ENCODE measurements around the gene PTH2.

PTH2 gene

DNA sequence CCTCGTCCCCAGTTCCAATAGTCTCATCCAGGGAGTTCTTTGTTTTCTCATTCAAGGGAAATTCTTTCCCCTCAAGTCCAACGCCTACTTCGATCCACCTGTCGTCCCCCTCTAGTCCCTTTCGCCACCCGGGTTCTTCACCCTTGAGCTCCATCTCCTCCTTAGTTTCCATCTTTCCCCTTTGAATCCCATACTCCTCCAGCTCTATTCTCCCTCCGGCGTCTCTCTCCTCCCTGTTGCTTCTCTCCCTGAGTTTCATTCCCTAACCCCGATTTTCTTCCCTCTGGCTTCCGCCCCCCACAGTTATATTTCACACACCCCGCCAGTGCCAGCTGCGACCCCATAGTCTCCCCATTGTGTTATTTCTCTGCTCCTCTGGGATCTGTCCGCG, 18.7 kb upstream of the PTH2 start:
- TF ChIP-seq, protein P1, sequence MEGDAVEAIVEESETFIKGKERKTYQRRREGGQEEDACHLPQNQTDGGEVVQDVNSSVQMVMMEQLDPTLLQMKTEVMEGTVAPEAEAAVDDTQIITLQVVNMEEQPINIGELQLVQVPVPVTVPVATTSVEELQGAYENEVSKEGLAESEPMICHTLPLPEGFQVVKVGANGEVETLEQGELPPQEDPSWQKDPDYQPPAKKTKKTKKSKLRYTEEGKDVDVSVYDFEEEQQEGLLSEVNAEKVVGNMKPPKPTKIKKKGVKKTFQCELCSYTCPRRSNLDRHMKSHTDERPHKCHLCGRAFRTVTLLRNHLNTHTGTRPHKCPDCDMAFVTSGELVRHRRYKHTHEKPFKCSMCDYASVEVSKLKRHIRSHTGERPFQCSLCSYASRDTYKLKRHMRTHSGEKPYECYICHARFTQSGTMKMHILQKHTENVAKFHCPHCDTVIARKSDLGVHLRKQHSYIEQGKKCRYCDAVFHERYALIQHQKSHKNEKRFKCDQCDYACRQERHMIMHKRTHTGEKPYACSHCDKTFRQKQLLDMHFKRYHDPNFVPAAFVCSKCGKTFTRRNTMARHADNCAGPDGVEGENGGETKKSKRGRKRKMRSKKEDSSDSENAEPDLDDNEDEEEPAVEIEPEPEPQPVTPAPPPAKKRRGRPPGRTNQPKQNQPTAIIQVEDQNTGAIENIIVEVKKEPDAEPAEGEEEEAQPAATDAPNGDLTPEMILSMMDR (IDR thresholded peaks at IDR 0.05; ENCODE audit: insufficient read depth, missing control alignments), result no peak
- DNase-seq (ENCODE audit: insufficient read length, low spot score) (no peak), FAIRE-seq (no peak)

DNA sequence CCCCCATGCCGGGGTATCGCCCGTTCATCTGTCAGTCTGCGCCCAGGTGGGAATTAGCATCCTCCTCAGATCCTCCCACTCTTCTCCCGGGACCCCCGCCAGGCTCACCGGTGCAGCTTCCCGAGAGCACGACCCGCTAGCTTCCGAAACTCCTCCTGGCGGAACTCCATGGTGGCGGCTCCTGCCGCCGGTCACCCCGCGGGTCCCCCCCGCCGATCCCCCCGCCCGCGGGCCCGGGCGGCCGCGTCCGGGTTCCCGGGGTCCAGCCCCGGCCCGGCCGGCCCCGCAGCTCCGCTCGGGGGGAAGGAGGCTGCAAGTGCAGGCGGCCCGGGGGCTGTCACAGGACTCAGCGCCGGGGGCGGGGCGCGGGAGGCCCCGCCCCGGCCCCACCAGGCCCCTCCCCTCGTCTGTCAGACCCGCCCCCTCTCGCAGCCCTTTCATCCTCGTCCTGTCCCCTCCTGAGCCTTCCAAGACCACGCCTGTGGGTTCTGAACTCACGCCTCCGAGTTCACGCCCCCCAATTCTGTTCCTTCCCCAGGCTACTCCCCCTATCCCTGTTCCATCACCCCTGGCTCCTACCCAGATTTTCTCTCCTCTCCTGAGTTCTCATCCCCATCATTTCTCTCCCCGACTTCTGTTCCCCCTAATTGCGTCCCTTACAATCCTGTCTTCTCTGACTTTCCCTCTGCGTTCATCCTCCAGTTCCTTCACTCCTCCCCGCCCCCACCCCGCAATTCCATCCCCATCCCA, 18.1 kb upstream of the PTH2 start, which contains the start of gene SLC17A7:
Gene SLC17A7, minus strand, starts transcription at position 318 of the 750 bp plus-strand sequence. Its CDS starts 148 bp downstream, at position 170.
- TF ChIP-seq, protein P1 (IDR thresholded peaks at IDR 0.05; ENCODE audit: insufficient read depth, missing control alignments), result no peak
- no peak for FAIRE-seq
- peak; percentile 87 for DNase-seq (ENCODE audit: insufficient read length, low spot score)

DNA sequence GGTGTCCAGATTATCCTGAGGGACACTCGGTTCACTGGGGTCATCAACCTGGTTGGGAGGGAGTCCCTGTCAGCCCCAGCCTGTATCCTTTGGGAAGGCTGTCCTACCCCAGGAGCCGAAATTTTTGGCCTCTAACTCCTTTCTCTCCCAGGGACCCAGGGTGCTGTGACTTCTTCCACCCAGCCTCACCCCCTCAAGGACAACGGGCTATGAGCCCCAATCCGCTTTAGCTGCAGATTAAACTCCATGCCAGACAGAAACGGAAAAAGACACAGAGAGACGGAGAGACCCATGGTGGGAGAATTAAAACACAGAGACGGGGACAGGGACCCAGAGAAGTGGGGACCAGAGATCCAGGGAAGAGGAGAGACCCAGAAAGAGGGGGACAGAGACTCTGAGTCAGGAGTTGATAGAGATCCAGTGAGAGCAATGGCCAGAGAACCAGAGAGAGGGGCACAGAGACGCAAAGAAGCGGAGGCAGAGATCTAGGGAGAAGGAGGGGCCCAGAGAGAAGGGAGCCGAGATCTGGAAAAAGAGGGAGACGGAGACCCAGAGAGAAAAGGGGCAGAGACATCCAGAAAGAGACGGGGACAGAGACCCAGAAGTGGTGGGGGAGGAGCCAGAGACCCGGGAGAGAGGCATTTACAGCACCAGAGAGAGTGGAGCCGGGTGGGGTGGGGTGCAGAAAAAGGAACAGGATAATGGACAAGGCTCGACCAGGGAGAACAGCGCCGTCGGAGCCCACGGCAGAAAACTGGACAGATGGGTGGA, 17.4 kb upstream of the PTH2 start:
- TF ChIP-seq, protein P1 (IDR thresholded peaks at IDR 0.05; ENCODE audit: insufficient read depth, missing control alignments), result no peak
- DNase-seq (ENCODE audit: insufficient read length, low spot score) (no peak), FAIRE-seq (no peak)

DNA sequence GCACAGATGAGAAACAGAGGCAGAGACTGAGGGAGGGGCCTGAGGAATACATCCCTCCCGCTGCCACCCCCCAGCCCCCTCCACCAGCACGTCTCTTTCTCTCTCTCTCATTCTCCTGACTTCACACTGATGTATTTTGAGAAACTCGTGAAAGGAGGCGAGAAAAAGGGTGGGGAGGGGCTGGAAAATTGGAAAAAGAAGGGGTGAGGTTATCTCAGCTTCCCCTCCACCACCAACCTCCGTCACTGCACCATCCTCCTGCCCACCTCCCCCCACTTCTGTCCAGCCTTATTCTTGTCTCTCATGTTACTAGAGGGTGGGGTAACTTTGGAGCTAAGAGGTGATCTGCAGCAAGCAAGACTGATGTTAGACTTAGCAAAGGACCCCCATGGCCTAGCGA, 16.6 kb upstream of the PTH2 start:
- FAIRE-seq, result no peak
- TF ChIP-seq, protein P1 (IDR thresholded peaks at IDR 0.05; ENCODE audit: insufficient read depth, missing control alignments), result no peak

DNA sequence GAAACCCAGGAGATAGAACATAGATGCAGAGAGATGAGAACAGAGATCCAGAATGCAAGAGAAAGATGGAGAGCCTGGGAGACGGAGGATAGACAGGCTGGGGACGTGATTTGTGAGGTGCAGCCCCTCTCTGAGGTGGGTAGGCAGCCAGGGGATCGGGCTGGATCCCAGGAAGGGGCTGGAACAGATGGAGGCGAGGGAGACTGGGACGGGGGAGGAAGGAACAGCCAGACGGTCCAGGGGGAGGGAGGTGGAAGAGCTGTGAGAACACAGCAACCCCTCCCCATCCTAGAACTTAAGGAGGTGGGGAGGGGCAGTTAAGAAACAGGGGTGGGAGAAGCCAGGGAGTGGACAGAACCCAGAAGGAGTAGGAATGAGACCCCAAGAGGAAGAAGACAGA, 15.0 kb upstream of the PTH2 start:
- FAIRE-seq, result no peak
- TF ChIP-seq, protein P1 (IDR thresholded peaks at IDR 0.05; ENCODE audit: insufficient read depth, missing control alignments), result no peak

More for the DNA sequence above, 16.6 kb upstream of the PTH2 start:
- DNase-seq (ENCODE audit: insufficient read length, low spot score), result no peak

DNA sequence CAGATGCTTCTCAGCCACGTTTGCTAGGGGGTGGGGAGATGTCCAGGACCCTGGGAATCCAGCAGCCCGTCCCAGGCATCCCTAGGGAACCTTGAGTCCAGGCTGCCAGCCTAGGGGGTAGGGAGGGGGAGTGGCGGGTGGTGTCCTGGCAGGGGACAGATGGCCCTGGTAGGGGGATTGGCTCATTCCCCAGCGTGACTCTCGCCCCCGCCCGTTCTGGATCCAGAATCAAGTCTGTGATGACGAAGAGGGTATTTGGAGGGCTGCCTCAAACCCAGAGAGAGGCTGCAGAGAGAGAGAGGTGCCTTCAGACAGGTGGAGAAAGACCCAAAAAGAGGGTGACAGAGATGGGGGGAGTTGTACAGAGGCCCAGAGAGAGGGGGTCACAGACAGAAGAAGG, 14.0 kb upstream of the PTH2 start:
- DNase-seq (ENCODE audit: insufficient read length, low spot score) (peak; percentile 83), FAIRE-seq (no peak)
- TF ChIP-seq, protein P1 (IDR thresholded peaks at IDR 0.05; ENCODE audit: insufficient read depth, missing control alignments), result no peak

More for the DNA sequence above, 15.0 kb upstream of the PTH2 start:
- no peak for DNase-seq (ENCODE audit: insufficient read length, low spot score)

Data from D721Med (cell line).